Thoracic aorta (tissue), 2 donors: ENCODE measurements around the gene MYH6. TPM values are rescaled to one million over a fixed set of nuclear protein-coding genes. Genes with fewer than 3 reads are reported as not detected.

ENCODE experiments used
- ATAC-seq: fragments of 150-250 bp; one replicate; pipeline ENCODE4 v1.8.0; 2017; ENCODE audit warnings: low read depth; ENCODE audit not compliant: insufficient number of reproducible peaks, low FRiP score
- DNase-seq: peaks from one replicate; pipeline ENCODE4 v3.0.0-alpha.2; 2020; ENCODE audit warnings: low spot score
- H3K27ac ChIP-seq, 2 donors: fragments of 200-600 bp; sonication (generic); 1 replicate in 1 of 2; 2 replicates in 1 of 2; pipeline ENCODE4 v1.5.1; 2016; ENCODE audit warnings: mild to moderate bottlenecking in 2 of 2, moderate library complexity in 2 of 2
- H3K27me3 ChIP-seq: fragments of 200-600 bp; sonication (generic); replicated peaks from 2 replicates; pipeline ENCODE4 v1.6.0; 2016; ENCODE audit warnings: mild to moderate bottlenecking; ENCODE audit not compliant: insufficient read depth
- H3K36me3 ChIP-seq: fragments of 200-600 bp; sonication (generic); one replicate; pipeline ENCODE4 v1.5.1; 2016
- H3K4me1 ChIP-seq, 2 donors: fragments of 200-600 bp; sonication (generic); 1 replicate in 1 of 2; 2 replicates in 1 of 2; pipeline versions ENCODE4 v1.5.1 to v1.6.0; 2016; ENCODE audit warnings: low read depth in 2 of 2, mild to moderate bottlenecking in 1 of 2; ENCODE audit not compliant: control insufficient read depth in 1 of 2
- H3K4me3 ChIP-seq: fragments of 200-600 bp; sonication (generic); 2 replicates; pipeline ENCODE4 v1.5.1; 2016; ENCODE audit warnings: mild to moderate bottlenecking
- H3K9me3 ChIP-seq: fragments of 200-600 bp; sonication (generic); 2 replicates; pipeline ENCODE4 v1.5.1; 2016
- total RNA-seq, 2 donors: library from RNA; depleted of rRNA; stranded (reverse); fragments of >200 nt; gene quantifications; one replicate each; pipeline versions ENCODE4 v1.1.0 to v1.2.3, GENCODE V29; 2016
- TF ChIP-seq, protein P1 (sequence below): fragments of 200-600 bp; sonication (generic); IDR thresholded peaks from one replicate; pipeline ENCODE4 v1.5.1; 2019; ENCODE audit warnings: antibody characterized with exemption

MYH6 gene
- total RNA-seq, 2 donors from 2014 or later = not detected

DNA sequence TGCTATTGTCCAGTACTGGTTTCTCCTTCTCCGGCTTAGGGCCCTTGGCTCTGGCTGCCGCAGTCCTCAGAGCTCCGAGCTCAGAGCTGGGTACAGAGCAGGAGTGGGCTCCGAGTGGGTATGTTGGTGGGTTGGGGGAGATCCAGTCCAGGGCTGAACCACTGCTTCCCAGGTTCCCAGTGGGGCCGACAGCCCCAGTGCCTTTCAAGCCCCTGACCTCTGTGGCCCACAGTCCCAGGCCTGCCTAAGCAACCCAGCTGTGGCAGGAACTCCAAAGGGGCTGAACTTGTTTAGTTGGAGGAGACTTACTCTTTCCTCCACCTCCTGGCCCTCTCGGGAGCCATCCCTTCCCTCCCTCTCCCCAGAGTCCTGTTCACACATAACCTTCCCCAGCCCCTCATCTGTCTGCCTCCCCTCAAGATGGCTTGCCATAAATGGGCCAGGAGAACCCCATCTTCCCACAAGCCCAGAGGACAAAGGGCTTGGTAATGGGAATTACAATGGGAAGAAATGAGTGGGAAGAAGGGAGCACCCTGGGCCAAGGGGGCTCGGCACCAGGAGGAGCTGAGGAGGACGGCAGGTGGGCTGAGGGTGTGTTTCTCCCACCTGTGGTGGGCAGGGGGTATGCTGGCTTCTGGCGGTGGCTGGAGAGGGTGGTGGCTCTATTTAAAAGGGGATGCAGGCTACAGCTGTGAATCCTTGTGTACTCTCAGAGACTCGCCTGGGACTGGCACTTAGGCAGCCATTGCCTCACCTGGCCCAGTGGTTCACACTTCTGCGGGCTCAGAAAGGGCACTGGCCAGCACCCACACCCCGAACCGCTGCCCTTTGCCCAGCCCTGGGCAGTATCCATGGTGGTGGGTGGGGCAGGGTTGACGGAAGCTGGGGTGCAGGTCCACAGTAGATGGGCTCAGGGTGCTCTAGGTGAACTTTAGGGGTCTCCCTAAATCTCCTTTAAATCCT lies 3.8 kb upstream of the MYH6 start:
- DNase-seq = no peak
- ATAC-seq = no peak
- no peaks in the 10 kb centered on the region for H3K36me3 ChIP-seq
- H3K4me3 ChIP-seq = no peak overlapping the region
- H3K4me1 ChIP-seq = no peaks in the 10 kb centered on the region
- TF ChIP-seq, protein P1, sequence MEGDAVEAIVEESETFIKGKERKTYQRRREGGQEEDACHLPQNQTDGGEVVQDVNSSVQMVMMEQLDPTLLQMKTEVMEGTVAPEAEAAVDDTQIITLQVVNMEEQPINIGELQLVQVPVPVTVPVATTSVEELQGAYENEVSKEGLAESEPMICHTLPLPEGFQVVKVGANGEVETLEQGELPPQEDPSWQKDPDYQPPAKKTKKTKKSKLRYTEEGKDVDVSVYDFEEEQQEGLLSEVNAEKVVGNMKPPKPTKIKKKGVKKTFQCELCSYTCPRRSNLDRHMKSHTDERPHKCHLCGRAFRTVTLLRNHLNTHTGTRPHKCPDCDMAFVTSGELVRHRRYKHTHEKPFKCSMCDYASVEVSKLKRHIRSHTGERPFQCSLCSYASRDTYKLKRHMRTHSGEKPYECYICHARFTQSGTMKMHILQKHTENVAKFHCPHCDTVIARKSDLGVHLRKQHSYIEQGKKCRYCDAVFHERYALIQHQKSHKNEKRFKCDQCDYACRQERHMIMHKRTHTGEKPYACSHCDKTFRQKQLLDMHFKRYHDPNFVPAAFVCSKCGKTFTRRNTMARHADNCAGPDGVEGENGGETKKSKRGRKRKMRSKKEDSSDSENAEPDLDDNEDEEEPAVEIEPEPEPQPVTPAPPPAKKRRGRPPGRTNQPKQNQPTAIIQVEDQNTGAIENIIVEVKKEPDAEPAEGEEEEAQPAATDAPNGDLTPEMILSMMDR = no peak
- no peaks in the 10 kb centered on the region for H3K27me3 ChIP-seq
- H3K27ac ChIP-seq = no peak overlapping the region
- no peaks in the 10 kb centered on the region for H3K9me3 ChIP-seq

- DNase-seq = no peak
- Histone ChIP-seq H3K4me1 (no peaks in the 10 kb centered on the region), H3K4me3 (no peak overlapping the region), H3K27ac (no peak overlapping the region), H3K9me3 (no peaks in the 10 kb centered on the region), H3K27me3 (no peaks in the 10 kb centered on the region), H3K36me3 (no peaks in the 10 kb centered on the region)
- TF ChIP-seq, protein P1 = no peak
- ATAC-seq = no peak
Measured at GRCh38 chr14:23409966-23410635, 2.0 kb upstream of the MYH6 start.

GRCh38 chr14:23409475-23409874 lies 1.4 kb upstream of the MYH6 start:
- no peak overlapping the region for H3K4me3 ChIP-seq
- ATAC-seq = no peak

GRCh38 chr14:23408307-23408630 lies 196 bp upstream of the MYH6 start:
- DNase-seq (no peak), ATAC-seq (no peak)
- no peaks in the 10 kb centered on the region for H3K27me3 ChIP-seq
- no peaks in the 10 kb centered on the region for H3K9me3 ChIP-seq
- H3K4me3 ChIP-seq = no peak overlapping the region
- TF ChIP-seq, protein P1 = no peak
- H3K27ac ChIP-seq = no peak overlapping the region
- H3K36me3 ChIP-seq = no peaks in the 10 kb centered on the region
- no peaks in the 10 kb centered on the region for H3K4me1 ChIP-seq

More at GRCh38 chr14:23409475-23409874, 1.4 kb upstream of the MYH6 start:
- no peaks in the 10 kb centered on the region for H3K4me1 ChIP-seq
- no peaks in the 10 kb centered on the region for H3K27me3 ChIP-seq
- no peaks in the 10 kb centered on the region for H3K9me3 ChIP-seq
- TF ChIP-seq, protein P1 = no peak
- H3K36me3 ChIP-seq = no peaks in the 10 kb centered on the region
- DNase-seq = no peak
- no peak overlapping the region for H3K27ac ChIP-seq

DNA sequence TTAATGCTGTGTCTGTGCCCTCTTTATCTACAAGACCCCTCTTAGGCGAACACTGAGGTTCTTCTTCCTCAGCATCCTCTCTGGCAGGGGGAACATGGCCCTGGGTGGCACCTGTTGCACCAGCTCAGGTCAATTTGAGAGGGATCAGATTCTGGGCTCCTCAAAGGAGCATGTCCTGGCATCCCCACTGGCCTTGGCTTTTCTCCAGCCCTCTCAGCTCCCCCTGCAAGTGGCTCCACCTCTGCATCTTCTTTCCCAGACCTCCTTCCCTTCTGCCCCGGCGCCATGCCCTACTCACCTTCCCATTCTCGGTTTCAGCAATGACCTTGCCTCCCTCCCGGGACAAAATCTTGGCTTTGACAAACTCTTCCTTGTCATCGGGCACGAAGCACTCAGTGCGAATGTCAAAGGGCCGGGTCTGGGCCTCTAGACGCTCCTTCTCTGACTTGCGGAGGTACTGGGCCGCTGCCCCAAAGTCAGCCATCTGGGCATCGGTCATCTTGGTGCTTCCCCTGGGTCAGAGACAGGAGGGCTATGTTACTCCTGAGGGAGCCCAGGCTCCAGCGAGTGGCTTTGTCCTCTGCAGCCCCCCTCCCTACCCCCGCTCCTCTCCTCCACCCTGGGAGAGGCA lies 1.2 kb downstream of the MYH6 start:
- no peaks in the 10 kb centered on the region for H3K27me3 ChIP-seq
- ATAC-seq (no peak), DNase-seq (no peak)

More for the DNA sequence above, 1.2 kb downstream of the MYH6 start:
- Histone ChIP-seq H3K9me3 (no peaks in the 10 kb centered on the region), H3K4me3 (no peak overlapping the region), H3K27ac (no peak overlapping the region), H3K4me1 (no peaks in the 10 kb centered on the region), H3K36me3 (no peaks in the 10 kb centered on the region)
- TF ChIP-seq, protein P1 = no peak
